Measurements from ENCODE around the gene PKP4.

DNA sequence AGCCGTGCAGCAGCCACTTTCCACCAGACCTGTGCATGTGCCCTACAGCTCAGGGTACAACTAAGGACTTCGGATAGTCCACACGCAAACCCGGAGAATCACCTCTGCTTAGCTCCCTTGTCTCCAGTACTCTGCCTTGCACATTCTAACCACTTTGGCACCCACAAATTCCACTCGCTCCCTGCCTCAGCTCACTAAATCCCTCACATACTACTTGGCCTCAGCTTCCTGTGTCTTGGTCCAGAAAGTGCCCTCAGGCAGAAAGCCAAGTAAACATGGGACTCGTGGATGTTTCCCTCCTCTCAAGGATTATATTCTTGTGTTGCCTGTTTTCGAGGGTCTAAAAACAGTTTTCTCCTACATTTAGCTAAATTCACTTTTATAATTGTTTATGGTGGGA, 180.6 kb downstream of the PKP4 start:
- TF ChIP-seq, protein P1, sequence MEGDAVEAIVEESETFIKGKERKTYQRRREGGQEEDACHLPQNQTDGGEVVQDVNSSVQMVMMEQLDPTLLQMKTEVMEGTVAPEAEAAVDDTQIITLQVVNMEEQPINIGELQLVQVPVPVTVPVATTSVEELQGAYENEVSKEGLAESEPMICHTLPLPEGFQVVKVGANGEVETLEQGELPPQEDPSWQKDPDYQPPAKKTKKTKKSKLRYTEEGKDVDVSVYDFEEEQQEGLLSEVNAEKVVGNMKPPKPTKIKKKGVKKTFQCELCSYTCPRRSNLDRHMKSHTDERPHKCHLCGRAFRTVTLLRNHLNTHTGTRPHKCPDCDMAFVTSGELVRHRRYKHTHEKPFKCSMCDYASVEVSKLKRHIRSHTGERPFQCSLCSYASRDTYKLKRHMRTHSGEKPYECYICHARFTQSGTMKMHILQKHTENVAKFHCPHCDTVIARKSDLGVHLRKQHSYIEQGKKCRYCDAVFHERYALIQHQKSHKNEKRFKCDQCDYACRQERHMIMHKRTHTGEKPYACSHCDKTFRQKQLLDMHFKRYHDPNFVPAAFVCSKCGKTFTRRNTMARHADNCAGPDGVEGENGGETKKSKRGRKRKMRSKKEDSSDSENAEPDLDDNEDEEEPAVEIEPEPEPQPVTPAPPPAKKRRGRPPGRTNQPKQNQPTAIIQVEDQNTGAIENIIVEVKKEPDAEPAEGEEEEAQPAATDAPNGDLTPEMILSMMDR (conservative IDR thresholded peaks at IDR 0.05; ENCODE audit: low read length) = no peak
- TF ChIP-seq EZH2phosphoT487 (IDR thresholded peaks at IDR 0.05; ENCODE audit: borderline replicate concordance, low read depth, low read length) = no peak

Measured in OCI-LY7 (cell line).